Ovary (tissue), 3 donors: ENCODE results near the gene BACE2.

Source experiments
- EP300 ChIP-seq: sonication (generic); formaldehyde crosslinking; IDR thresholded peaks from one replicate; pipeline ENCODE4 v1.6.1; 2017; ENCODE audit warnings: antibody characterized with exemption
- TF ChIP-seq, protein P1 (sequence below), 3 donors: fragments of 450-650 bp in 2 of 3; fragments of 200-600 bp in 1 of 3; IDR thresholded peaks; one replicate each; pipeline versions ENCODE4 v1.5.1 to v1.8.0; 2016 to 2022; ENCODE audit warnings: antibody characterized with exemption in 3 of 3, mild to moderate bottlenecking in 1 of 3
- donor health status: DM: no; HTN: no; CAD: no.

DNA sequence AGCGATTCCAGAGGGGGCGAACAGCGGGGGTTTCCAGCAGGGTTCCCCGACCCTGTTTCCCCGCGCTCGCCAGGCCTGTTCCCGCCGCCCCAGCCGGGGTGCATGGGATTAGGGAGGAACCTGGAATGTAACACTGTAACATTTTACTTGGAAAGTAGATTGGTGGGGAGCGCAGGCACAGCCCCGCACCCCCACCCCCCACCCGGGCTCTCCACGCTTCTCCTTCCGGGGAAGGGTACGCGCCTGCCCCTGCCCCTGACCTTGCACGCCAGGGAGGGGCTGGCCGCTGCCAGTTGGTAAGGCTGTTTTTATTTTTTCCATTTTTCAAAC is 149.1 kb downstream of the BACE2 start:
- TF ChIP-seq, protein P1, sequence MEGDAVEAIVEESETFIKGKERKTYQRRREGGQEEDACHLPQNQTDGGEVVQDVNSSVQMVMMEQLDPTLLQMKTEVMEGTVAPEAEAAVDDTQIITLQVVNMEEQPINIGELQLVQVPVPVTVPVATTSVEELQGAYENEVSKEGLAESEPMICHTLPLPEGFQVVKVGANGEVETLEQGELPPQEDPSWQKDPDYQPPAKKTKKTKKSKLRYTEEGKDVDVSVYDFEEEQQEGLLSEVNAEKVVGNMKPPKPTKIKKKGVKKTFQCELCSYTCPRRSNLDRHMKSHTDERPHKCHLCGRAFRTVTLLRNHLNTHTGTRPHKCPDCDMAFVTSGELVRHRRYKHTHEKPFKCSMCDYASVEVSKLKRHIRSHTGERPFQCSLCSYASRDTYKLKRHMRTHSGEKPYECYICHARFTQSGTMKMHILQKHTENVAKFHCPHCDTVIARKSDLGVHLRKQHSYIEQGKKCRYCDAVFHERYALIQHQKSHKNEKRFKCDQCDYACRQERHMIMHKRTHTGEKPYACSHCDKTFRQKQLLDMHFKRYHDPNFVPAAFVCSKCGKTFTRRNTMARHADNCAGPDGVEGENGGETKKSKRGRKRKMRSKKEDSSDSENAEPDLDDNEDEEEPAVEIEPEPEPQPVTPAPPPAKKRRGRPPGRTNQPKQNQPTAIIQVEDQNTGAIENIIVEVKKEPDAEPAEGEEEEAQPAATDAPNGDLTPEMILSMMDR (IDR thresholded peaks at IDR 0.05): no peak
- TF ChIP-seq EP300: no peak
